Lung (tissue), 12 donors: ENCODE data around the gene DGKD. TPM values are rescaled to one million over a fixed set of nuclear protein-coding genes. Genes with fewer than 3 reads are reported as not detected.

Experiments used
- ATAC-seq: fragments of 200-7000 bp; cut with Tn5 transposase; one replicate; pipeline ENCODE4 v1.9.1; 2020; ENCODE audit warnings: moderate number of reproducible peaks; ENCODE audit not compliant: insufficient read depth, low FRiP score
- DNase-seq, 3 donors: peaks; one replicate each; pipeline ENCODE4 v3.0.0-alpha.2; 2013 to 2017
- H3K27ac ChIP-seq, 2 donors: one replicate each; pipeline ENCODE4 v1.5.1; 2013; ENCODE audit warnings: mild to moderate bottlenecking in 2 of 2, moderate library complexity in 2 of 2, control low read depth in 1 of 2, inconsistent platforms in 1 of 2, low read depth in 1 of 2, low read length in 1 of 2
- H3K27me3 ChIP-seq, 3 donors: one replicate each; pipeline ENCODE4 v1.5.1; 2013; ENCODE audit warnings: low read length in 2 of 3; ENCODE audit not compliant: control insufficient read depth in 3 of 3, insufficient read depth in 3 of 3
- H3K36me3 ChIP-seq, 4 donors: one replicate each; pipeline ENCODE4 v1.5.1; 2013; ENCODE audit warnings: low read length in 4 of 4, mild to moderate bottlenecking in 1 of 4, moderate library complexity in 1 of 4; ENCODE audit not compliant: control insufficient read depth in 4 of 4, insufficient read depth in 4 of 4
- H3K4me1 ChIP-seq, 5 donors: one replicate each; pipeline ENCODE4 v1.5.1; 2013; ENCODE audit warnings: low read length in 5 of 5, mild to moderate bottlenecking in 2 of 5, moderate library complexity in 1 of 5; ENCODE audit not compliant: control insufficient read depth in 5 of 5, insufficient read depth in 5 of 5
- H3K4me3 ChIP-seq: one replicate; pipeline ENCODE4 v1.5.1; 2013; ENCODE audit warnings: mild to moderate bottlenecking, control low read depth, moderate library complexity
- H3K9ac ChIP-seq, 2 donors: one replicate each; pipeline ENCODE4 v1.5.1; 2013; ENCODE audit warnings: low read length in 2 of 2, control low read depth in 1 of 2; ENCODE audit not compliant: insufficient read depth in 1 of 2
- H3K9me3 ChIP-seq, 4 donors: one replicate each; pipeline ENCODE4 v1.5.1; 2013; ENCODE audit warnings: low read length in 3 of 4, mild to moderate bottlenecking in 1 of 4, moderate library complexity in 1 of 4; ENCODE audit not compliant: control insufficient read depth in 4 of 4, insufficient read depth in 3 of 4
- CTCF ChIP-seq: IDR thresholded peaks from 2 replicates; pipeline ENCODE4 v1.5.1; 2012; ENCODE audit warnings: mild to moderate bottlenecking; ENCODE audit errors: control extremely low read depth, extremely low read depth
- WGBS, 2 donors: extraction: QIAGEN DNeasy Blood & Tissue Kit; methylation state at CpG; one replicate each; pipeline ENCODE4 v1.1.7; 2013; 5-methylcytosine and 5-hydroxymethylcytosine counted together
- polyA plus RNA-seq, 2 donors: library from polyadenylated mRNA; stranded (reverse); fragments of 200-250 nt; gene quantifications; one replicate each; pipeline ENCODE4 v1.2.1, GENCODE V29; 2013
- total RNA-seq, 2 donors: library from RNA; depleted of rRNA in 1 of 2; stranded (reverse); fragments of >200 nt in 1 of 2; gene quantifications; one replicate each; pipeline ENCODE4 v1.2.1, GENCODE V29; 2014 to 2021
- donor health status: control.
- donor health status: control.
- donor health status: Bipolar disorder and iron deficiency.
- donor health status: healthy.
- donor health status: DM: yes; HTN: yes; CAD: no.

DGKD gene
- total and polyA plus RNA-seq, 4 donors: 30.3 to 77.4 (median 44.0) TPM

- DNase-seq (no peak), ATAC-seq (no peak)
- no peak for TF ChIP-seq CTCF
- H3K27me3 ChIP-seq: no peaks in the 10 kb centered on the region
- no peak overlapping the region for H3K27ac ChIP-seq
- no peak overlapping the region for H3K4me3 ChIP-seq
- H3K9ac ChIP-seq: no peak overlapping the region
- 100% methylated on average over 1 of the region's 1 CpG for WGBS, 2 donors
- peaks cover 2 to 10% (median 6%) of the 10 kb centered on the region in 4 donors for H3K36me3 ChIP-seq
- peaks cover 0 to 14% (median 0%) of the 10 kb centered on the region in 5 donors for H3K4me1 ChIP-seq
- peaks cover 0 to 4% (median 1%) of the 10 kb centered on the region in 4 donors for H3K9me3 ChIP-seq
These were observed 76.4 kb downstream of the DGKD start for GRCh38 chr2:233430651-233431050.

GRCh38 chr2:233433029-233433428 lies 78.7 kb downstream of the DGKD start:
- no peaks in the 10 kb centered on the region for H3K27me3 ChIP-seq
- peaks cover 0 to 9% (median 0%) of the 10 kb centered on the region in 5 donors for H3K4me1 ChIP-seq
- no peak for DNase-seq
- no peak for ATAC-seq
- TF ChIP-seq CTCF: no peak
- H3K27ac ChIP-seq: no peak overlapping the region
- H3K9ac ChIP-seq: no peak overlapping the region
- H3K9me3 ChIP-seq: peaks cover 0 to 3% (median 0%) of the 10 kb centered on the region in 4 donors
- peaks cover 7 to 28% (median 18%) of the 10 kb centered on the region in 4 donors for H3K36me3 ChIP-seq
- H3K4me3 ChIP-seq: no peak overlapping the region
- WGBS, 2 donors: 95 to 100% methylated on average over 2 of the region's 2 CpGs

- ATAC-seq (no peak), DNase-seq (no peak)
- peaks cover 0 to 3% (median 0%) of the 10 kb centered on the region in 4 donors for H3K9me3 ChIP-seq
- no peak for TF ChIP-seq CTCF
- peaks cover 7 to 32% (median 19%) of the 10 kb centered on the region in 4 donors for H3K36me3 ChIP-seq
- no peak overlapping the region for H3K4me3 ChIP-seq
- H3K27me3 ChIP-seq: no peaks in the 10 kb centered on the region
- no peak overlapping the region for H3K9ac ChIP-seq
- WGBS, 2 donors: 85 to 94% methylated on average over 1 of the region's 1 CpG
- H3K4me1 ChIP-seq: peaks cover 0 to 5% (median 0%) of the 10 kb centered on the region in 5 donors
- H3K27ac ChIP-seq: no peak overlapping the region
These were observed 79.5 kb downstream of the DGKD start for GRCh38 chr2:233433794-233434193.

- no peak overlapping the region for H3K4me3 ChIP-seq
- H3K36me3 ChIP-seq: peaks cover 7 to 37% (median 20%) of the 10 kb centered on the region in 4 donors
- no peak for TF ChIP-seq CTCF
- 73 to 78% methylated on average over 18 of the region's 18 CpGs for WGBS, 2 donors
- no peak overlapping the region for H3K9ac ChIP-seq
- H3K4me1 ChIP-seq: peaks cover 0 to 5% (median 0%) of the 10 kb centered on the region in 5 donors
- DNase-seq (no peak), ATAC-seq (no peak)
- H3K27me3 ChIP-seq: no peaks in the 10 kb centered on the region
- H3K9me3 ChIP-seq: peaks cover 0 to 3% (median 0%) of the 10 kb centered on the region in 4 donors
- H3K27ac ChIP-seq: no peak overlapping the region
These were observed 80.5 kb downstream of the DGKD start for GRCh38 chr2:233434666-233435330.
